ENCODE measurements around the gene LYZL1.
"Not testable (repeated sequence)": the region's sequence is repeated elsewhere in the genome, so short reads cannot be mapped to it uniquely, and the experiment has no call there.

The LYZL1 gene

GRCh38 chr10:29310463-29310862, 21.6 kb downstream of the LYZL1 start:
- not testable (repeated sequence) for DNase-seq

GRCh38 chr10:29313071-29313470, 24.2 kb downstream of the LYZL1 start:
- no peak for DNase-seq

GRCh38 chr10:29314726-29315125, 25.9 kb downstream of the LYZL1 start:
- DNase-seq: no peak

- DNase-seq: no peak
These were observed 26.9 kb downstream of the LYZL1 start for GRCh38 chr10:29315814-29316213.

GRCh38 chr10:29316308-29317026, 27.6 kb downstream of the LYZL1 start:
- DNase-seq: no peak

- no peak for DNase-seq
These were observed 28.2 kb downstream of the LYZL1 start for GRCh38 chr10:29317027-29317420.

- DNase-seq: no peak
These were observed 28.7 kb downstream of the LYZL1 start for GRCh38 chr10:29317423-29318021.

- DNase-seq: not testable (repeated sequence)
These were observed 29.5 kb downstream of the LYZL1 start for GRCh38 chr10:29318141-29319071.

- no peak for DNase-seq
These were observed 30.4 kb downstream of the LYZL1 start for GRCh38 chr10:29319205-29319781.

GRCh38 chr10:29320680-29321121, 31.8 kb downstream of the LYZL1 start:
- not testable (repeated sequence) for DNase-seq

- DNase-seq: no peak
These were observed 32.8 kb downstream of the LYZL1 start for GRCh38 chr10:29321656-29322055.

- DNase-seq: no peak
These were observed 34.0 kb downstream of the LYZL1 start for GRCh38 chr10:29322918-29323317.

GRCh38 chr10:29323367-29323766, 34.5 kb downstream of the LYZL1 start:
- no peak for DNase-seq

GRCh38 chr10:29324220-29324841, 35.5 kb downstream of the LYZL1 start:
- DNase-seq: no peak

GRCh38 chr10:29326299-29326698, 37.4 kb downstream of the LYZL1 start:
- no peak for DNase-seq

- DNase-seq: no peak
These were observed 38.2 kb downstream of the LYZL1 start for GRCh38 chr10:29326886-29327745.

- no peak for DNase-seq
These were observed 38.9 kb downstream of the LYZL1 start for GRCh38 chr10:29327746-29328102.

GRCh38 chr10:29328983-29329382, 40.1 kb downstream of the LYZL1 start:
- no peak for DNase-seq

GRCh38 chr10:29329420-29329819, 40.5 kb downstream of the LYZL1 start:
- DNase-seq: no peak

GRCh38 chr10:29332061-29332760, 43.3 kb downstream of the LYZL1 start:
- no peak for DNase-seq

GRCh38 chr10:29332761-29333148, 43.9 kb downstream of the LYZL1 start:
- DNase-seq: no peak
